GM12878 (cell line): ENCODE results near the gene GNB5. TPM values are rescaled to one million over a fixed set of nuclear protein-coding genes. Genes with fewer than 3 reads are reported as not detected.
A peak's percentile ranks its signal among the peaks of the same experiment; 100 is the strongest.

Experiments
- ATAC-seq: fragments of 200-7000 bp; cut with Tn5 transposase; 3 replicates; pipeline ENCODE4 v1.9.1; 2020; ENCODE audit warnings: mild to moderate bottlenecking, moderate library complexity
- BruUV-seq: library from RNA; stranded (reverse); fragments of 400-500 nt; replicated peaks from 2 replicates; lab custom pipeline; 2021; lab: Mats Ljungman, UMichigan
- CTCF ChIA-PET: fragments of 300-600 bp; sonication (Branson Sonifier 250); formaldehyde crosslinking; extraction: SDS; loops from one replicate; lab custom pipeline; 2021; ENCODE audit warnings: inconsistent platforms; lab: Yijun Ruan, JAX
- POLR2A ChIA-PET: fragments of 350-600 bp; formaldehyde crosslinking; extraction: SDS; loops from one replicate; lab custom pipeline; 2021; ENCODE audit warnings: inconsistent platforms; lab: Charles Lee
- RAD21 ChIA-PET: fragments of 300-600 bp; sonication (Branson Sonifier 250); formaldehyde crosslinking; loops from one replicate; lab custom pipeline; 2023; ENCODE audit warnings: antibody characterized with exemption; ENCODE audit not compliant: unreplicated experiment; lab: Charles Lee
- SMC1A ChIA-PET: fragments of 300-600 bp; sonication (Branson Sonifier 250); formaldehyde crosslinking; loops from one replicate; lab custom pipeline; 2023; ENCODE audit not compliant: unreplicated experiment, uncharacterized antibody; lab: Charles Lee
- DNase-seq: peaks from one replicate; pipeline ENCODE4 v3.0.0-alpha.2; 2011; ENCODE audit warnings: low read depth, low spot score
- FAIRE-seq: peaks from 3 replicates; lab custom pipeline; 2011; peaks lifted over from hg19 to GRCh38; lab: Jason Lieb, UNC
- H2AFZ ChIP-seq: 2 replicates; pipeline ENCODE4 v1.6.0; 2011; ENCODE audit warnings: low read depth, low read length, control low read depth; ENCODE audit not compliant: control insufficient read depth
- H3K27ac ChIP-seq: 2 replicates; pipeline ENCODE4 v1.5.1; 2011; ENCODE audit warnings: control low read depth; ENCODE audit not compliant: control insufficient read depth, insufficient read depth
- H3K27me3 ChIP-seq, 2 experiments: replicated peaks in 1 of 2; 2 replicates each; pipeline versions ENCODE4 v1.6.0 to v1.6.1; 2011; ENCODE audit warnings: low read length in 1 of 2; ENCODE audit not compliant: control insufficient read depth in 2 of 2, insufficient read depth in 2 of 2
- H3K36me3 ChIP-seq, 2 experiments: 2 replicates each; pipeline ENCODE4 v1.5.1; 2011; ENCODE audit warnings: low read length in 1 of 2; ENCODE audit not compliant: control insufficient read depth in 2 of 2, insufficient read depth in 2 of 2
- H3K4me1 ChIP-seq: 2 replicates; pipeline ENCODE4 v1.6.1; 2011; ENCODE audit warnings: mild to moderate bottlenecking, low read length, moderate library complexity, mixed read lengths; ENCODE audit not compliant: control insufficient read depth, insufficient read depth
- H3K4me2 ChIP-seq: 2 replicates; pipeline ENCODE4 v1.6.0; 2011; ENCODE audit warnings: control low read depth; ENCODE audit not compliant: control insufficient read depth, insufficient read depth
- H3K4me3 ChIP-seq: fragments of 200-600 bp; sonication (generic); 2 replicates; pipeline ENCODE4 v1.5.1; 2016
- H3K79me2 ChIP-seq: 2 replicates; pipeline ENCODE4 v1.6.0; 2011; ENCODE audit warnings: low read length; ENCODE audit not compliant: control insufficient read depth, insufficient read depth
- H3K9ac ChIP-seq: 2 replicates; pipeline ENCODE4 v1.8.0; 2011; ENCODE audit warnings: low read length, control low read depth, mixed read lengths; ENCODE audit not compliant: control insufficient read depth, insufficient read depth
- H3K9me3 ChIP-seq: replicated peaks from 3 replicates; pipeline ENCODE4 v1.5.1; 2011; ENCODE audit warnings: mild to moderate bottlenecking, low read length; ENCODE audit not compliant: control insufficient read depth, insufficient read depth
- H4K20me1 ChIP-seq: 2 replicates; pipeline ENCODE4 v1.6.0; 2011; ENCODE audit not compliant: control insufficient read depth, insufficient read depth
- FOXK2 ChIP-seq: fragments of 450-650 bp; IDR thresholded peaks from 2 replicates; pipeline ENCODE4 v1.6.1; 2017; ENCODE audit warnings: mild to moderate bottlenecking, moderate library complexity
- IKZF1 ChIP-seq: fragments of 450-650 bp; conservative IDR thresholded peaks from 2 replicates; pipeline ENCODE4 v1.6.1; 2017; ENCODE audit warnings: antibody characterized with exemption, mild to moderate bottlenecking
- IKZF2 ChIP-seq, 2 experiments: fragments of 450-650 bp; IDR thresholded peaks; 2 replicates each; pipeline ENCODE4 v1.6.1; 2017; ENCODE audit warnings: mild to moderate bottlenecking in 2 of 2, moderate library complexity in 2 of 2
- MTA2 ChIP-seq: fragments of 450-650 bp; IDR thresholded peaks from 2 replicates; pipeline ENCODE4 v1.6.1; 2016; ENCODE audit warnings: low read depth, mild to moderate bottlenecking, moderate library complexity
- NBN ChIP-seq: fragments of 450-650 bp; IDR thresholded peaks from 2 replicates; pipeline ENCODE4 v1.6.1; 2016
- NFIC ChIP-seq: IDR thresholded peaks from 2 replicates; pipeline ENCODE4 v1.6.1; 2012; ENCODE audit warnings: low read depth, mild to moderate bottlenecking, inconsistent platforms, low read length, moderate library complexity
- WGBS: methylation state at CpG from one replicate; pipeline ENCODE4 v1.1.6; 2016; ENCODE audit warnings: low lambda C conversion rate; ENCODE audit not compliant: insufficient replicate concordance, insufficient coverage; ENCODE audit errors: missing lambda C conversion rate; 5-methylcytosine and 5-hydroxymethylcytosine counted together
- in situ Hi-C: fragments of 300-500 bp; cut with MboI; formaldehyde crosslinking; loops from 9 replicates; pipeline ENCODE4 v1.14.3; 2018; ENCODE audit warnings: mixed read lengths
- intact Hi-C: fragments of 100-400 bp; cut with micrococcal nuclease; formaldehyde crosslinking; loops from one replicate; pipeline ENCODE4 v1.14.2; 2022; ENCODE audit not compliant: unreplicated experiment
- polyA plus RNA-seq, 11 experiments: library from polyadenylated mRNA; depleted of rRNA in 4 of 11; unstranded in 6 of 11; stranded (reverse) in 5 of 11; fragments of >200 nt; fragmentation: Nextera tagmentation in 4 of 11; fragmentation: Illumina TruSeq in 1 of 11; extraction: Ambion mirVana in 4 of 11; extraction: Trizol in 1 of 11; gene quantifications; 1 replicate in 1 of 11; 2 replicates in 10 of 11; pipeline versions ENCODE4 v1.2.1 to v1.2.3, GENCODE V29; 2011 to 2016; ENCODE audit warnings: inconsistent platforms in 2 of 11, missing spikeins in 2 of 11, low read depth in 1 of 11
- total RNA-seq, 4 experiments: library from RNA; depleted of rRNA in 3 of 4; stranded (reverse); fragments of >200 nt in 3 of 4; fragmentation: Illumina TruSeq in 1 of 4; extraction: Trizol in 1 of 4; gene quantifications; 2 replicates each; pipeline versions ENCODE4 v1.2.1 to v1.2.3, GENCODE V29; 2013 to 2021
- TF ChIP-seq, protein P1 (sequence below): fragments of 150-350 bp; IDR thresholded peaks from 2 replicates; pipeline ENCODE4 v1.6.1; 2016; ENCODE audit warnings: low read depth, low read length
- TF ChIP-seq, protein P2 (sequence below), 3 experiments: IDR thresholded peaks in 2 of 3; conservative IDR thresholded peaks in 1 of 3; 2 replicates each; pipeline ENCODE4 v1.5.1; 2011; ENCODE audit warnings: low read depth in 3 of 3, low read length in 3 of 3, mild to moderate bottlenecking in 3 of 3, control low read depth in 2 of 3, moderate library complexity in 2 of 3, inconsistent platforms in 1 of 3, mixed read lengths in 1 of 3; ENCODE audit not compliant: control insufficient read depth in 2 of 3, insufficient read depth in 1 of 3; ENCODE audit errors: extremely low read depth in 1 of 3
- TF ChIP-seq, protein P3 (sequence below): fragments of 450-650 bp; IDR thresholded peaks from 2 replicates; pipeline ENCODE4 v1.6.1; 2017; ENCODE audit warnings: mild to moderate bottlenecking, moderate library complexity

GNB5 gene
- total and polyA plus RNA-seq, 10 of the 15 experiments (the other 5 are each of a cell fraction or from before 2014, with no cell fraction given): 2.4 to 25.9 (median 15.2) TPM

DNA sequence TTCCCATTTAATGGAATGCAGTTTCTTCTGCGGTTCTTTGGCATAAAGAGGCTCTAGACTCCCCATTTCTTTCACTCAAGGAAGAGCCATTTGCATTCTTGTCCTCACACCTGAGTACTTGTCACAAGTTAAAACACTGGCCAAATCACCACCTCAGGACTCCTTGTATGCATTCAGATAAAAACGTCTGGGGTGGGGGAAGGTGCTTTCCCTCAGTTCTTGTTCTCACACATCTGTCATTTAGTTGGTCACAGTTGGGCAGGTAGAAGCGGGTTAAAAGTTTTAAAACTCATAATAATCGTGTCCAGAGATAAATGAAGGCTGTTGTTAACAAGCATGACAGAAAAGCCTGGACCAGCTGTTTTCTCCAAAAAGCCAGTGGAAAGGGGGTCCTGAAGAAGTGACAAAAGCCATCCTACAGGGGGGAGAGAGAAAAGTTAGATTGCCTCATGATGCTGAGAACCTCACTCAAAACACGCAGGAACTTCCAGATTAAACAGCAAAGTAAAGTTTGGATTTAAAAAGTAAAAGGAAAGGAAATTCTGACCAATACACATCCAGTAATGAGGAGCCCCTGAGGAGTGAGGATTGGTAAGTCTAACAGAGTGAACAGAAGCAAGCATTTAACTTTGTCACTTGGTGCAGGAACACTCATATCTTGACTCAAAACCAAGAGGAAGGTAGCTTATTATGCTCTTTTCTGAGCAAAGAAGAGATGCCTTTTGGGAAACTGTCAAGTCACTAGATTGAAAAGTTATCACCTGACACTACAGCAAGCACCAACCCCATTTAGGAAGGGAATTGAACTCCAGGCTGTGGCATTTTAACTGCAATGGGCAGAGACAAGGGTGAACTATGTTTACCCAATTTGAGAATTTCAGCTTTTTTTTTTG lies 81.4 kb downstream of the GNB5 start (continued):
- TF ChIP-seq, protein P1, sequence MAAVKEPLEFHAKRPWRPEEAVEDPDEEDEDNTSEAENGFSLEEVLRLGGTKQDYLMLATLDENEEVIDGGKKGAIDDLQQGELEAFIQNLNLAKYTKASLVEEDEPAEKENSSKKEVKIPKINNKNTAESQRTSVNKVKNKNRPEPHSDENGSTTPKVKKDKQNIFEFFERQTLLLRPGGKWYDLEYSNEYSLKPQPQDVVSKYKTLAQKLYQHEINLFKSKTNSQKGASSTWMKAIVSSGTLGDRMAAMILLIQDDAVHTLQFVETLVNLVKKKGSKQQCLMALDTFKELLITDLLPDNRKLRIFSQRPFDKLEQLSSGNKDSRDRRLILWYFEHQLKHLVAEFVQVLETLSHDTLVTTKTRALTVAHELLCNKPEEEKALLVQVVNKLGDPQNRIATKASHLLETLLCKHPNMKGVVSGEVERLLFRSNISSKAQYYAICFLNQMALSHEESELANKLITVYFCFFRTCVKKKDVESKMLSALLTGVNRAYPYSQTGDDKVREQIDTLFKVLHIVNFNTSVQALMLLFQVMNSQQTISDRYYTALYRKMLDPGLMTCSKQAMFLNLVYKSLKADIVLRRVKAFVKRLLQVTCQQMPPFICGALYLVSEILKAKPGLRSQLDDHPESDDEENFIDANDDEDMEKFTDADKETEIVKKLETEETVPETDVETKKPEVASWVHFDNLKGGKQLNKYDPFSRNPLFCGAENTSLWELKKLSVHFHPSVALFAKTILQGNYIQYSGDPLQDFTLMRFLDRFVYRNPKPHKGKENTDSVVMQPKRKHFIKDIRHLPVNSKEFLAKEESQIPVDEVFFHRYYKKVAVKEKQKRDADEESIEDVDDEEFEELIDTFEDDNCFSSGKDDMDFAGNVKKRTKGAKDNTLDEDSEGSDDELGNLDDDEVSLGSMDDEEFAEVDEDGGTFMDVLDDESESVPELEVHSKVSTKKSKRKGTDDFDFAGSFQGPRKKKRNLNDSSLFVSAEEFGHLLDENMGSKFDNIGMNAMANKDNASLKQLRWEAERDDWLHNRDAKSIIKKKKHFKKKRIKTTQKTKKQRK: 0 out of 2 replicates have a peak, but pooled peaks have one; percentile 7
- TF ChIP-seq FOXK2 (no peak), MTA2 (peak; percentile 93), NFIC (peak; percentile 90), IKZF2 (IDR thresholded peaks at IDR 0.05) (peak; percentile 59 to 67; a peak in 3 of 4 replicates)
- TF ChIP-seq, all 136 proteins: peak for 51

DNA sequence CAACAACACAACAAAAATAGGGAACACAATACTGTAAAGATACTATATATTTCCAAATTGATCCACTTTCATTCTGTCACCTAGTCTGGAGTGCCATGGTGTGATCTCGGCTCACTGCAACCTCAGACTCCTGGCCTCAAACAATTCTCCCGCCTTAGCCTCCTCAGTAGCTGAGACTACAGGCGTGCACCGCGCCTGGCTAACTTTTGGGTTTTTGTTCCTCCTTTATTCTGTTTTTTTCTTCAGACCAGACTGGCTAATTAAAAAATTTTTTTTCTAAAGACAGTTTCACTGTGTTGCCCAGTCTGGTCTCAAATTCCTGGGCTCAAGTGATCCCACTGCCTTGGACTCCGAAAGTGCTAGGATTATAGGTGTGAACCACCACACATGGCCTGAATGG lies 84.0 kb downstream of the GNB5 start:
- H3K79me2 ChIP-seq: peaks cover 14% of the 10 kb centered on the region
- H3K36me3 ChIP-seq: no peaks in the 10 kb centered on the region
- H2AFZ ChIP-seq: no peak overlapping the region
- ATAC-seq (no peak), DNase-seq (no peak), FAIRE-seq (no peak)
- H3K4me2 ChIP-seq: 0 out of 2 replicates have a peak overlapping the region, but pooled peaks have one; percentile 14
- no peaks in the 10 kb centered on the region for H4K20me1 ChIP-seq
- no peak overlapping the region for H3K9ac ChIP-seq
- in situ Hi-C loops: no loop called here
- H3K27ac ChIP-seq: peak overlapping the region; percentile 32
- ChIA-PET CTCF (interaction anchor here (0.6 to 17.4 kb wide), 9 partner anchors 8 to 624 kb away, joined by 3 to 251 read pairs (median 4); no protein-coding TSS in a partner anchor), SMC1A (interaction anchor here (0.8 to 12.5 kb wide), 7 partner anchors 7 to 101 kb away, joined by 3 to 179 read pairs (median 31); no protein-coding TSS in a partner anchor), POLR2A (interaction anchor here (0.8 to 8.9 kb wide), 7 partner anchors 13 to 101 kb away, joined by 3 to 86 read pairs (median 4); no protein-coding TSS in a partner anchor), RAD21 (interaction anchor here (0.8 to 11.8 kb wide), 7 partner anchors 10 to 101 kb away, joined by 3 to 203 read pairs (median 5); no protein-coding TSS in a partner anchor)
- no TSS peak for BruUV-seq
- H3K27me3 ChIP-seq: no peaks in the 10 kb centered on the region
- intact Hi-C loops: loop anchor here (10.0 kb wide), 1 partner anchor 372 kb away; the partner anchor contains the start of gene LYSMD2
- H3K4me3 ChIP-seq: no peak overlapping the region
- peaks cover 58% of the 10 kb centered on the region for H3K4me1 ChIP-seq
- WGBS: 84% methylated on average over 6 of the region's 6 CpGs
- H3K9me3 ChIP-seq: no peaks in the 10 kb centered on the region
- TF ChIP-seq, protein P2, sequence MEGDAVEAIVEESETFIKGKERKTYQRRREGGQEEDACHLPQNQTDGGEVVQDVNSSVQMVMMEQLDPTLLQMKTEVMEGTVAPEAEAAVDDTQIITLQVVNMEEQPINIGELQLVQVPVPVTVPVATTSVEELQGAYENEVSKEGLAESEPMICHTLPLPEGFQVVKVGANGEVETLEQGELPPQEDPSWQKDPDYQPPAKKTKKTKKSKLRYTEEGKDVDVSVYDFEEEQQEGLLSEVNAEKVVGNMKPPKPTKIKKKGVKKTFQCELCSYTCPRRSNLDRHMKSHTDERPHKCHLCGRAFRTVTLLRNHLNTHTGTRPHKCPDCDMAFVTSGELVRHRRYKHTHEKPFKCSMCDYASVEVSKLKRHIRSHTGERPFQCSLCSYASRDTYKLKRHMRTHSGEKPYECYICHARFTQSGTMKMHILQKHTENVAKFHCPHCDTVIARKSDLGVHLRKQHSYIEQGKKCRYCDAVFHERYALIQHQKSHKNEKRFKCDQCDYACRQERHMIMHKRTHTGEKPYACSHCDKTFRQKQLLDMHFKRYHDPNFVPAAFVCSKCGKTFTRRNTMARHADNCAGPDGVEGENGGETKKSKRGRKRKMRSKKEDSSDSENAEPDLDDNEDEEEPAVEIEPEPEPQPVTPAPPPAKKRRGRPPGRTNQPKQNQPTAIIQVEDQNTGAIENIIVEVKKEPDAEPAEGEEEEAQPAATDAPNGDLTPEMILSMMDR (IDR thresholded peaks at IDR 0.05 in 2 of 3, conservative IDR thresholded peaks at IDR 0.05 in 1 of 3; ENCODE audit: control insufficient read depth in 2 of 3, extremely low read depth in 1 of 3, insufficient read depth in 1 of 3, low read depth in 3 of 3, low read length in 3 of 3): no peak
- TF ChIP-seq NBN: 0 out of 2 replicates have a peak, but pooled peaks have one; percentile 43
- 0 out of 2 replicates have a peak, but pooled peaks have one; percentile 28 for TF ChIP-seq IKZF1
- TF ChIP-seq, protein P3, sequence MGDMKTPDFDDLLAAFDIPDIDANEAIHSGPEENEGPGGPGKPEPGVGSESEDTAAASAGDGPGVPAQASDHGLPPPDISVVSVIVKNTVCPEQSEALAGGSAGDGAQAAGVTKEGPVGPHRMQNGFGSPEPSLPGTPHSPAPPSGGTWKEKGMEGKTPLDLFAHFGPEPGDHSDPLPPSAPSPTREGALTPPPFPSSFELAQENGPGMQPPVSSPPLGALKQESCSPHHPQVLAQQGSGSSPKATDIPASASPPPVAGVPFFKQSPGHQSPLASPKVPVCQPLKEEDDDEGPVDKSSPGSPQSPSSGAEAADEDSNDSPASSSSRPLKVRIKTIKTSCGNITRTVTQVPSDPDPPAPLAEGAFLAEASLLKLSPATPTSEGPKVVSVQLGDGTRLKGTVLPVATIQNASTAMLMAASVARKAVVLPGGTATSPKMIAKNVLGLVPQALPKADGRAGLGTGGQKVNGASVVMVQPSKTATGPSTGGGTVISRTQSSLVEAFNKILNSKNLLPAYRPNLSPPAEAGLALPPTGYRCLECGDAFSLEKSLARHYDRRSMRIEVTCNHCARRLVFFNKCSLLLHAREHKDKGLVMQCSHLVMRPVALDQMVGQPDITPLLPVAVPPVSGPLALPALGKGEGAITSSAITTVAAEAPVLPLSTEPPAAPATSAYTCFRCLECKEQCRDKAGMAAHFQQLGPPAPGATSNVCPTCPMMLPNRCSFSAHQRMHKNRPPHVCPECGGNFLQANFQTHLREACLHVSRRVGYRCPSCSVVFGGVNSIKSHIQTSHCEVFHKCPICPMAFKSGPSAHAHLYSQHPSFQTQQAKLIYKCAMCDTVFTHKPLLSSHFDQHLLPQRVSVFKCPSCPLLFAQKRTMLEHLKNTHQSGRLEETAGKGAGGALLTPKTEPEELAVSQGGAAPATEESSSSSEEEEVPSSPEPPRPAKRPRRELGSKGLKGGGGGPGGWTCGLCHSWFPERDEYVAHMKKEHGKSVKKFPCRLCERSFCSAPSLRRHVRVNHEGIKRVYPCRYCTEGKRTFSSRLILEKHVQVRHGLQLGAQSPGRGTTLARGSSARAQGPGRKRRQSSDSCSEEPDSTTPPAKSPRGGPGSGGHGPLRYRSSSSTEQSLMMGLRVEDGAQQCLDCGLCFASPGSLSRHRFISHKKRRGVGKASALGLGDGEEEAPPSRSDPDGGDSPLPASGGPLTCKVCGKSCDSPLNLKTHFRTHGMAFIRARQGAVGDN: peak; percentile 48; the same call in 1 of the 2 replicates
- TF ChIP-seq FOXK2: no peak
